HepG2 (cell line): ENCODE results near the gene VPS52. TPM values are rescaled to one million over a fixed set of nuclear protein-coding genes. Genes with fewer than 3 reads are reported as not detected.
A peak's percentile ranks its signal among the peaks of the same experiment; 100 is the strongest.

Experiments used
- BORCS8-MEF2B ChIP-seq: sonication (generic); formaldehyde crosslinking; IDR thresholded peaks from 2 replicates; pipeline ENCODE4 v1.8.0; 2022; ENCODE audit warnings: mild to moderate bottlenecking, missing genetic modification reagents
- NR3C1 ChIP-seq: sonication (generic); formaldehyde crosslinking; IDR thresholded peaks from 2 replicates; pipeline ENCODE4 v1.4.0; 2020; ENCODE audit warnings: missing genetic modification reagents
- POLR2G ChIP-seq: fragments of 200-400 bp; formaldehyde crosslinking; IDR thresholded peaks from 2 replicates; pipeline ENCODE4 v1.6.1; 2018; ENCODE audit warnings: mild to moderate bottlenecking, low read depth, low read length, moderate library complexity
- SALL2 ChIP-seq: sonication (generic); formaldehyde crosslinking; IDR thresholded peaks from 2 replicates; pipeline ENCODE4 v1.8.1; 2023; ENCODE audit warnings: mild to moderate bottlenecking, missing genetic modification reagents, inconsistent platforms
- SIN3A ChIP-seq: IDR thresholded peaks from 2 replicates; pipeline ENCODE4 v1.6.1; 2011; ENCODE audit warnings: low read depth, mild to moderate bottlenecking, control low read depth, low read length, borderline replicate concordance
- SRF ChIP-seq: IDR thresholded peaks from 2 replicates; pipeline ENCODE4 v1.6.1; 2011; ENCODE audit warnings: mild to moderate bottlenecking, low read depth, low read length, moderate library complexity
- SSRP1 ChIP-seq: IDR thresholded peaks from 2 replicates; pipeline ENCODE4 v1.6.1; 2016; ENCODE audit warnings: control low read depth
- YY1 ChIP-seq: IDR thresholded peaks from 2 replicates; pipeline ENCODE4 v1.6.1; 2011; ENCODE audit warnings: low read length, low read depth, moderate library complexity, mild to moderate bottlenecking; ENCODE audit not compliant: insufficient read depth, insufficient replicate concordance
- ZNF33B ChIP-seq: sonication (generic); formaldehyde crosslinking; IDR thresholded peaks from 2 replicates; pipeline ENCODE4 v1.5.1; 2020; ENCODE audit warnings: mild to moderate bottlenecking, missing genetic modification reagents
- ZNF382 ChIP-seq: sonication (generic); formaldehyde crosslinking; IDR thresholded peaks from 2 replicates; pipeline ENCODE4 v1.5.0; 2020; ENCODE audit warnings: missing genetic modification reagents, mild to moderate bottlenecking, borderline replicate concordance
- ZNF430 ChIP-seq: sonication (generic); formaldehyde crosslinking; IDR thresholded peaks from 2 replicates; pipeline ENCODE4 v1.9.0; 2021; ENCODE audit warnings: mild to moderate bottlenecking, missing genetic modification reagents
- ZNF569 ChIP-seq: sonication (generic); formaldehyde crosslinking; IDR thresholded peaks from 2 replicates; pipeline ENCODE4 v1.5.0; 2020; ENCODE audit warnings: mild to moderate bottlenecking, missing genetic modification reagents, moderate library complexity, borderline replicate concordance
- ZSCAN29 ChIP-seq: sonication (generic); formaldehyde crosslinking; conservative IDR thresholded peaks from 2 replicates; pipeline ENCODE4 v1.4.0; 2020; ENCODE audit warnings: mild to moderate bottlenecking, missing genetic modification reagents
- polyA plus RNA-seq, 8 experiments: library from polyadenylated mRNA; depleted of rRNA in 3 of 8; stranded (reverse) in 7 of 8; unstranded in 1 of 8; fragments of >200 nt; fragmentation: Illumina TruSeq in 4 of 8; extraction: Trizol in 4 of 8; gene quantifications; 2 replicates each; pipeline versions ENCODE4 v1.2.1 to v1.2.3, GENCODE V29; 2011 to 2016; ENCODE audit warnings: low read depth in 4 of 8, missing spikeins in 1 of 8, mixed read lengths in 1 of 8; ENCODE audit not compliant: insufficient read depth in 1 of 8
- total RNA-seq, 5 experiments: library from RNA; depleted of rRNA; stranded (reverse); fragments of >200 nt; fragmentation: Illumina TruSeq; extraction: Trizol; gene quantifications; 2 replicates each; pipeline ENCODE4 v1.2.3, GENCODE V29; 2016; ENCODE audit warnings: low read depth in 1 of 5
- TF ChIP-seq, protein P1 (sequence below): sonication (generic); formaldehyde crosslinking; IDR thresholded peaks from 2 replicates; pipeline ENCODE4 v1.9.0; 2021; ENCODE audit warnings: missing genetic modification reagents, mild to moderate bottlenecking, borderline replicate concordance
- TF ChIP-seq, protein P2 (sequence below): IDR thresholded peaks from 2 replicates; pipeline ENCODE4 v1.6.1; 2016; ENCODE audit warnings: low read depth, control low read depth
- TF ChIP-seq, protein P3 (sequence below), 2 experiments: sonication (generic) in 1 of 2; formaldehyde crosslinking in 1 of 2; IDR thresholded peaks; 2 replicates each; pipeline versions ENCODE4 v1.4.0 to v1.6.1; 2018 to 2020; ENCODE audit warnings: missing genetic modification reagents in 2 of 2, borderline replicate concordance in 1 of 2, low read depth in 1 of 2, mild to moderate bottlenecking in 1 of 2, missing biosample characterization in 1 of 2
- TF ChIP-seq, protein P4 (sequence below): sonication (generic); formaldehyde crosslinking; IDR thresholded peaks from 2 replicates; pipeline ENCODE4 v1.4.0; 2020; ENCODE audit warnings: missing genetic modification reagents, borderline replicate concordance
- TF ChIP-seq, protein P5 (sequence below): sonication (generic); formaldehyde crosslinking; IDR thresholded peaks from 2 replicates; pipeline ENCODE4 v1.5.0; 2020; ENCODE audit warnings: mild to moderate bottlenecking, low read depth, missing genetic modification reagents, borderline replicate concordance
- TF ChIP-seq, protein P6 (sequence below): IDR thresholded peaks from 2 replicates; pipeline ENCODE4 v1.6.1; 2016; ENCODE audit warnings: low read depth, borderline replicate concordance

The VPS52 gene
- total and polyA plus RNA-seq, 2 of the 13 experiments (the other 11 are each of a cell fraction or from before 2014, with no cell fraction given): 48.9 to 85.5 TPM

DNA sequence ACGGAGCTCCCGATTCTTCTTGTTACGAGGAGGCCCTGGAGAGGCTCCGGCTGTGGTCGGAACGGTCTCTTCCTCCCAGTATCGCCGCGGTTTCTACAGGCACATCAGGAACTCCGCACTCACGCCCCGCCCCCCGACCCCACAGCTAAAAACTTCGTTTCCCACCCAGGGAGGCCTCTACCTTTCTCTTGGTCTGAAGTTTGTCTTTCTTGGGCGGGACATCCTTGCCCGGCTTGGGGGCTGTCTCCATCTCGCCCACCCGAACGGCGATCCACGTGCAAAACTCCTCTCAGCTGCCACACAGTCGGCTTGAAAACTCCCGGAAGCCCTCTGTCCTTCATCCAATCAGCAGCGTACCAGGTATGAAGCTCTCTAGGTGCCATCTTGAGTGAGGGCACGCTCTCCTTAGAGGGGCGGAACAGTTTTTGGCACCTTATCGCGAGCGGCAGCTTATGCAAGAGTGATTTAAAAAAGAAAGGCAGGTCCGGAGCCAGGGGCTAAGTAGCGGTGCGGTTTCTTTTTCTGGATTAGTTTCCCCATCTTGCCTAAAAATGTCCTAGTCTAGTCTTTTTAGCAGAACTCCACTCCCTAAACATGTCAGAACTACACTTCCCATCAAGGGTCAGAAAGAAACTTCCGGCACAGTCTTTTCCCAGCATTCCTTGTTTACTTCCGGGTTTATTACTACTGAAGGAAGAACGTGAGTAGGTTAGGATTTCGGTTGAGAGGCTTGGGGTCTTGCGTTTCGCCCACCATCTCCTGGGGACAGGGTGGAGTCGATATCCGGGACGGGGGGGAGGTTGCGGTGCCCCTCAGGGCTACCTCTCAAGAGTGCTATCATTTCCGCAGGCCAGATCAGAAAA, 17.5 kb upstream of the VPS52 start, which contains the start of the genes PFDN6 and WDR46 (continued):
- TF ChIP-seq, protein P1, sequence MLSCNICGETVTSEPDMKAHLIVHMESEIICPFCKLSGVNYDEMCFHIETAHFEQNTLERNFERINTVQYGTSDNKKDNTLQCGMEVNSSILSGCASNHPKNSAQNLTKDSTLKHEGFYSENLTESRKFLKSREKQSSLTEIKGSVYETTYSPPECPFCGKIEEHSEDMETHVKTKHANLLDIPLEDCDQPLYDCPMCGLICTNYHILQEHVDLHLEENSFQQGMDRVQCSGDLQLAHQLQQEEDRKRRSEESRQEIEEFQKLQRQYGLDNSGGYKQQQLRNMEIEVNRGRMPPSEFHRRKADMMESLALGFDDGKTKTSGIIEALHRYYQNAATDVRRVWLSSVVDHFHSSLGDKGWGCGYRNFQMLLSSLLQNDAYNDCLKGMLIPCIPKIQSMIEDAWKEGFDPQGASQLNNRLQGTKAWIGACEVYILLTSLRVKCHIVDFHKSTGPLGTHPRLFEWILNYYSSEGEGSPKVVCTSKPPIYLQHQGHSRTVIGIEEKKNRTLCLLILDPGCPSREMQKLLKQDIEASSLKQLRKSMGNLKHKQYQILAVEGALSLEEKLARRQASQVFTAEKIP (CRISPR knock-in tag): no peak
- TF ChIP-seq ZNF430 (CRISPR knock-in tag): peak; percentile 64; the same call in 1 of the 2 replicates
- TF ChIP-seq, protein P2, sequence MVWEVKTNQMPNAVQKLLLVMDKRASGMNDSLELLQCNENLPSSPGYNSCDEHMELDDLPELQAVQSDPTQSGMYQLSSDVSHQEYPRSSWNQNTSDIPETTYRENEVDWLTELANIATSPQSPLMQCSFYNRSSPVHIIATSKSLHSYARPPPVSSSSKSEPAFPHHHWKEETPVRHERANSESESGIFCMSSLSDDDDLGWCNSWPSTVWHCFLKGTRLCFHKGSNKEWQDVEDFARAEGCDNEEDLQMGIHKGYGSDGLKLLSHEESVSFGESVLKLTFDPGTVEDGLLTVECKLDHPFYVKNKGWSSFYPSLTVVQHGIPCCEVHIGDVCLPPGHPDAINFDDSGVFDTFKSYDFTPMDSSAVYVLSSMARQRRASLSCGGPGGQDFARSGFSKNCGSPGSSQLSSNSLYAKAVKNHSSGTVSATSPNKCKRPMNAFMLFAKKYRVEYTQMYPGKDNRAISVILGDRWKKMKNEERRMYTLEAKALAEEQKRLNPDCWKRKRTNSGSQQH (CRISPR knock-in tag): no peak; the same call in none of the 2 replicates
- TF ChIP-seq ZSCAN29: peak; percentile 62; the same call in 1 of the 2 replicates
- TF ChIP-seq, protein P3, sequence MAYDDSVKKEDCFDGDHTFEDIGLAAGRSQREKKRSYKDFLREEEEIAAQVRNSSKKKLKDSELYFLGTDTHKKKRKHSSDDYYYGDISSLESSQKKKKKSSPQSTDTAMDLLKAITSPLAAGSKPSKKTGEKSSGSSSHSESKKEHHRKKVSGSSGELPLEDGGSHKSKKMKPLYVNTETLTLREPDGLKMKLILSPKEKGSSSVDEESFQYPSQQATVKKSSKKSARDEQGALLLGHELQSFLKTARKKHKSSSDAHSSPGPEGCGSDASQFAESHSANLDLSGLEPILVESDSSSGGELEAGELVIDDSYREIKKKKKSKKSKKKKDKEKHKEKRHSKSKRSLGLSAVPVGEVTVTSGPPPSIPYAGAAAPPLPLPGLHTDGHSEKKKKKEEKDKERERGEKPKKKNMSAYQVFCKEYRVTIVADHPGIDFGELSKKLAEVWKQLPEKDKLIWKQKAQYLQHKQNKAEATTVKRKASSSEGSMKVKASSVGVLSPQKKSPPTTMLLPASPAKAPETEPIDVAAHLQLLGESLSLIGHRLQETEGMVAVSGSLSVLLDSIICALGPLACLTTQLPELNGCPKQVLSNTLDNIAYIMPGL (CRISPR knock-in tag; IDR thresholded peaks at IDR 0.05; ENCODE audit: borderline replicate concordance in 1 of 2, low read depth in 1 of 2): peak in 1 of 2 experiments; percentile 74; a peak in 2 of 4 replicates
- no peak for TF ChIP-seq ZNF569
- TF ChIP-seq, protein P4, sequence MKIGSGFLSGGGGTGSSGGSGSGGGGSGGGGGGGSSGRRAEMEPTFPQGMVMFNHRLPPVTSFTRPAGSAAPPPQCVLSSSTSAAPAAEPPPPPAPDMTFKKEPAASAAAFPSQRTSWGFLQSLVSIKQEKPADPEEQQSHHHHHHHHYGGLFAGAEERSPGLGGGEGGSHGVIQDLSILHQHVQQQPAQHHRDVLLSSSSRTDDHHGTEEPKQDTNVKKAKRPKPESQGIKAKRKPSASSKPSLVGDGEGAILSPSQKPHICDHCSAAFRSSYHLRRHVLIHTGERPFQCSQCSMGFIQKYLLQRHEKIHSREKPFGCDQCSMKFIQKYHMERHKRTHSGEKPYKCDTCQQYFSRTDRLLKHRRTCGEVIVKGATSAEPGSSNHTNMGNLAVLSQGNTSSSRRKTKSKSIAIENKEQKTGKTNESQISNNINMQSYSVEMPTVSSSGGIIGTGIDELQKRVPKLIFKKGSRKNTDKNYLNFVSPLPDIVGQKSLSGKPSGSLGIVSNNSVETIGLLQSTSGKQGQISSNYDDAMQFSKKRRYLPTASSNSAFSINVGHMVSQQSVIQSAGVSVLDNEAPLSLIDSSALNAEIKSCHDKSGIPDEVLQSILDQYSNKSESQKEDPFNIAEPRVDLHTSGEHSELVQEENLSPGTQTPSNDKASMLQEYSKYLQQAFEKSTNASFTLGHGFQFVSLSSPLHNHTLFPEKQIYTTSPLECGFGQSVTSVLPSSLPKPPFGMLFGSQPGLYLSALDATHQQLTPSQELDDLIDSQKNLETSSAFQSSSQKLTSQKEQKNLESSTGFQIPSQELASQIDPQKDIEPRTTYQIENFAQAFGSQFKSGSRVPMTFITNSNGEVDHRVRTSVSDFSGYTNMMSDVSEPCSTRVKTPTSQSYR: 0 out of 2 replicates have a peak, but pooled peaks have one; percentile 4
- TF ChIP-seq, protein P5, sequence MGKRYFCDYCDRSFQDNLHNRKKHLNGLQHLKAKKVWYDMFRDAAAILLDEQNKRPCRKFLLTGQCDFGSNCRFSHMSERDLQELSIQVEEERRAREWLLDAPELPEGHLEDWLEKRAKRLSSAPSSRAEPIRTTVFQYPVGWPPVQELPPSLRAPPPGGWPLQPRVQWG: no peak
- TF ChIP-seq, protein P6, sequence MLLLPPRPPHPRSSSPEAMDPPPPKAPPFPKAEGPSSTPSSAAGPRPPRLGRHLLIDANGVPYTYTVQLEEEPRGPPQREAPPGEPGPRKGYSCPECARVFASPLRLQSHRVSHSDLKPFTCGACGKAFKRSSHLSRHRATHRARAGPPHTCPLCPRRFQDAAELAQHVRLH (CRISPR knock-in tag): no peak; the same call in 1 of the 2 replicates
- 0 out of 2 replicates have a peak, but pooled peaks have one; percentile 48 for TF ChIP-seq SRF
- peak; percentile 97 for TF ChIP-seq SIN3A
- TF ChIP-seq BORCS8-MEF2B (CRISPR knock-in tag): 0 out of 2 replicates have a peak, but pooled peaks have one; percentile 12
- TF ChIP-seq YY1: peak; percentile 99
- no peak for TF ChIP-seq NR3C1 (CRISPR knock-in tag)
- TF ChIP-seq ZNF33B: no peak
- no peak for TF ChIP-seq SSRP1 (CRISPR knock-in tag)
- TF ChIP-seq POLR2G: peak; percentile 90
- TF ChIP-seq SALL2 (CRISPR knock-in tag): no peak
- no peak for TF ChIP-seq ZNF382
